K562 (cell line): ENCODE data around the gene CPZ.

Experiments used
- EP300 ChIP-seq: IDR thresholded peaks from 2 replicates; pipeline ENCODE4 v1.6.1; 2012; ENCODE audit warnings: low read length, improper control_type of control experiment
- PYGO2 ChIP-seq: fragments of 450-650 bp; IDR thresholded peaks from 2 replicates; pipeline ENCODE4 v1.6.1; 2016; ENCODE audit warnings: mild to moderate bottlenecking, missing genetic modification characterization, moderate library complexity, missing compliant biosample characterization
- RNF2 ChIP-seq: sonication (generic); IDR thresholded peaks from 2 replicates; pipeline ENCODE4 v1.6.1; 2016
- TCFL5 ChIP-seq: fragments of 250-450 bp; sonication (Bioruptor Pico); conservative IDR thresholded peaks from 2 replicates; pipeline ENCODE4 v1.6.1; 2021; ENCODE audit warnings: mild to moderate bottlenecking, moderate library complexity, matching md5 sums
- TF ChIP-seq, protein P1 (sequence below): conservative IDR thresholded peaks from 2 replicates; pipeline ENCODE4 v1.6.1; 2011; ENCODE audit warnings: low read depth, mild to moderate bottlenecking, low read length; ENCODE audit not compliant: control insufficient read depth
- TF ChIP-seq, protein P2 (sequence below), 3 experiments: IDR thresholded peaks in 2 of 3; conservative IDR thresholded peaks in 1 of 3; 2 replicates each; pipeline ENCODE4 v1.5.1; 2011 to 2012; ENCODE audit warnings: low read length in 3 of 3, mild to moderate bottlenecking in 3 of 3, control low read depth in 2 of 3, improper control_type of control experiment in 1 of 3, inconsistent platforms in 1 of 3, low read depth in 1 of 3, mixed read lengths in 1 of 3, moderate library complexity in 1 of 3; ENCODE audit not compliant: insufficient read depth in 2 of 3

DNA sequence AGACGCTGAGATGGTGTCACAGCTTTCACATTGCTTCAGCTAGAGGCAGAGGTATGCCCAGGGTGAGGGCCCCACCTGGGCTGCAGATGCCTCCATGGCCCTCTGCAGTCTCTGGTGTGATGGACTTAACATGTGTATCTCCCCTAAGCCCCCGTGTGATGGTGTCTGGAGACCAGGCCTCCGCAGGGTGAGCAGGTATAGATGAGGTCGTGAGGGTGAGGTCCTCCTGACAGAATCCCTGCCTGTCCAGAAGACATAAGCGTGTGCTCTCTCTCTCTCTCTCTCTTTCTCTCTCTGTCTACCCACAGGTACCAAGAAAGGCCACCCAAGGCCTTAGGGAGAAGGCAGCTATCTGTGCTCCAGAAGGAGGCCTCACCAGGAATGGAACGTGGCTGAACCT, 50.9 kb downstream of the CPZ start:
- TF ChIP-seq EP300: no peak
- TF ChIP-seq, protein P1, sequence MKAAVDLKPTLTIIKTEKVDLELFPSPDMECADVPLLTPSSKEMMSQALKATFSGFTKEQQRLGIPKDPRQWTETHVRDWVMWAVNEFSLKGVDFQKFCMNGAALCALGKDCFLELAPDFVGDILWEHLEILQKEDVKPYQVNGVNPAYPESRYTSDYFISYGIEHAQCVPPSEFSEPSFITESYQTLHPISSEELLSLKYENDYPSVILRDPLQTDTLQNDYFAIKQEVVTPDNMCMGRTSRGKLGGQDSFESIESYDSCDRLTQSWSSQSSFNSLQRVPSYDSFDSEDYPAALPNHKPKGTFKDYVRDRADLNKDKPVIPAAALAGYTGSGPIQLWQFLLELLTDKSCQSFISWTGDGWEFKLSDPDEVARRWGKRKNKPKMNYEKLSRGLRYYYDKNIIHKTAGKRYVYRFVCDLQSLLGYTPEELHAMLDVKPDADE: no peak
- no peak for TF ChIP-seq TCFL5 (CRISPR knock-in tag)
- TF ChIP-seq PYGO2 (tag): no peak
- TF ChIP-seq, protein P2, sequence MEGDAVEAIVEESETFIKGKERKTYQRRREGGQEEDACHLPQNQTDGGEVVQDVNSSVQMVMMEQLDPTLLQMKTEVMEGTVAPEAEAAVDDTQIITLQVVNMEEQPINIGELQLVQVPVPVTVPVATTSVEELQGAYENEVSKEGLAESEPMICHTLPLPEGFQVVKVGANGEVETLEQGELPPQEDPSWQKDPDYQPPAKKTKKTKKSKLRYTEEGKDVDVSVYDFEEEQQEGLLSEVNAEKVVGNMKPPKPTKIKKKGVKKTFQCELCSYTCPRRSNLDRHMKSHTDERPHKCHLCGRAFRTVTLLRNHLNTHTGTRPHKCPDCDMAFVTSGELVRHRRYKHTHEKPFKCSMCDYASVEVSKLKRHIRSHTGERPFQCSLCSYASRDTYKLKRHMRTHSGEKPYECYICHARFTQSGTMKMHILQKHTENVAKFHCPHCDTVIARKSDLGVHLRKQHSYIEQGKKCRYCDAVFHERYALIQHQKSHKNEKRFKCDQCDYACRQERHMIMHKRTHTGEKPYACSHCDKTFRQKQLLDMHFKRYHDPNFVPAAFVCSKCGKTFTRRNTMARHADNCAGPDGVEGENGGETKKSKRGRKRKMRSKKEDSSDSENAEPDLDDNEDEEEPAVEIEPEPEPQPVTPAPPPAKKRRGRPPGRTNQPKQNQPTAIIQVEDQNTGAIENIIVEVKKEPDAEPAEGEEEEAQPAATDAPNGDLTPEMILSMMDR (IDR thresholded peaks at IDR 0.05 in 2 of 3, conservative IDR thresholded peaks at IDR 0.05 in 1 of 3; ENCODE audit: insufficient read depth in 2 of 3, low read depth in 1 of 3, low read length in 3 of 3): no peak
- TF ChIP-seq RNF2: no peak
